Cerebellar nuclear complex (tissue), 1 donor: ENCODE measurements around the gene VPS13C.
"Not testable (repeated sequence)": the region's sequence is repeated elsewhere in the genome, so short reads cannot be mapped to it uniquely, and the experiment has no call there.

Experiments
- DNase-seq, 2 experiments: peaks; one replicate each; lab custom pipeline; 2025; lab: John Stamatoyannopoulos, UW

The VPS13C gene

GRCh38 chr15:62035256-62035924 is 24.9 kb downstream of the VPS13C start:
- DNase-seq: no peak

- DNase-seq: no peak
Observed at GRCh38 chr15:62027916-62028315, 32.3 kb downstream of the VPS13C start.

DNA sequence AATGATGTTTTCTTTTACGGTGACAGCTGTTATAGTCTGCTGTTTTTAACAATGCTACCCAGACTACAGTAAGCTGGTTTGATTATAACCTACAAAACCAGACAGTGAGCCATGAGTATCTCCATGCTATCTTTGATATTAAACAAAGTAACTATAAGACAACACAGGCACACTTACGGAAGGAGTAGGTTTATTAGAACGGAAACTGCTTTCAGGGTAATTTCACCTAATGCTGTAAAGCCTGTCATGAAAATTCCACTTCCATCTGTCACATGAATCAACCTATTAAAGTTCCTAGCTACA is 33.0 kb downstream of the VPS13C start:
- no peak for DNase-seq

- no peak for DNase-seq
Observed at GRCh38 chr15:62026487-62027262, 33.6 kb downstream of the VPS13C start.

DNA sequence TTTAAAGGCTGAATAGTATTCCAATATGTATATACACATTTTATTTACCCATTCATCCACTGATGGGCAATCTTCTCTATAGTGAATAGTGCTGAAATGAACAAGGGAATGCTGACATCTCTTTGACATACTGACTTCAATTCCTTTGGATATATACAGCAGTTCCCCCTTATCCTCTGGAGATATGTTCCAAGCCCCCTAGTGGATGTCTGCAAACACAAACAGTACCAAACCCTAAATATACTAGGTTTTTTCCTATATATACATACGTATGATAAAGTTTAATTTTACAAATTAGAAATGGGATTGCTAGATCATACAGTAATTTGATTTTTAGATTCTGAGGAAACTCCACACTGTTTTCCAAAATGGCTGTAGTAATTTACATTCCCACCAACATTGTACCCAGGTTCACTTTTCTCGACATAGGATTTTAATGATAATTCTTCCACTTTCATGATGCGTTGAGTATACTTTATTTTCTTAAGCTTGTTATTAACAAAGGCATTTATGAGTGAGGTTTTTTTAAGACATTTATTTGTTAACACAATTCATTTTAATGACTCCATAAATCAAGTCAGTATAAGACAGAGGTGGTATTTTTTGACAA is 38.2 kb downstream of the VPS13C start:
- no peak for DNase-seq

DNA sequence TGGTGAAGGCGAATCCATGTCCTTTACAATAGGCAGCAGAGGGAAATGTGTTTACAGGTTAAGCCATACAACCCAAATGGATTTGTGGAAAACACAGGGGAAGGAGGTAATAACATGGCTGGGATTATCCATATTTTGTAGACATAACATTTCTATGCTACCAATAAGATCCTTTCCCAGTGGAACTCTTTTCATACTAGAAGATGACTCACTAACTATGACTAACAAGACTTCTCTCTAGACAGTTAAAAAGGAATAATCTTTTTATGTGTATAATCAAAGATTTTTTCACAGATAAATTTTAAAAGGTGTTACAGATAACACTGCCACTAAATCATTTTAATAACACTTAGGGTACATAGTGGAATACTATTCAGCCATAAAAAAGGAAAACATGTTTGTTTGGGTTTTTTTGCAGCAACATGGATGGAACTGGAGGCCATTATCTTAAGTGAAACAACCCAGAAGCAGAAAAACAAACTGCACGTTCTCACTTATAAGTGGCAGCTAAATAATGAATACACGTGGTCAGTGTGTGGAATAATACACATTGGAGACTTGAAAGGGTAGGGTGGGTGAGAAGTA is 39.6 kb downstream of the VPS13C start:
- no peak for DNase-seq

DNA sequence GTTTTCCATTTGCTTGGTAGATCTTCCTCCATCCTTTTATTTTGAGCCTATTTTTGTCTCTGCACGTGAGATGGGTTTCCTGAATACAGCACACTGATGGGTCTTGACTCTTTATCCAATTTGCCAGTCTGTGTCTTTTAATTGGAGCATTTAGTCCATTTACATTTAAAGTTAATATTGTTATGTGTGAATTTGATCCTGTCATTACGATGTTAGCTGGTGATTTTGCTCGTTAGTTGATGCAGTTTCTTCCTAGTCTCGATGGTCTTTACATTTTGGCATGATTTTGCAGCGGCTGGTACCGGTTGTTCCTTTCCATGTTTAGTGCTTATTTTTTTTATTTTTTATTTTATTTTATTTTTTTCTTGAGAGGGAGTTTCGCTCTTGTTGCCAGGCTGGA is 54.9 kb downstream of the VPS13C start:
- not testable (repeated sequence) for DNase-seq

DNA sequence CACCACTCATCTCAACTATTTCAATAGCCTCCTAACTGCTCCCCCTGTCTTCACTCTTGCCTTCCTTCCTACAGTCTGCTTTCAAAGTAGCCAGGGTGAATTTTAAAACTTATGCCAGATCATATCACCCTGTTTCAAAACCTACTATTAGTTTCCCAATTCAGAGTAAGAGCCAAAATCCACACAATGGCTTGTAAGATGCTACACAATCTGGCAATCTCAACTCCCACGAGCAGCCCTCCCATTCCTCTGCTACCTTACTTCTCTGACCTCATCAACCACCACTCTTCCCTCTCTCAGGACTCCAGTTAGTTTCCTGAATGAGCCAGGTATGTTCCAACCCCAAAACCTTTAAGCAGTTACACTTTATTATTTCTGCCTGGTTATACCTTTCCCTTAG is 62.5 kb downstream of the VPS13C start:
- no peak for DNase-seq

DNA sequence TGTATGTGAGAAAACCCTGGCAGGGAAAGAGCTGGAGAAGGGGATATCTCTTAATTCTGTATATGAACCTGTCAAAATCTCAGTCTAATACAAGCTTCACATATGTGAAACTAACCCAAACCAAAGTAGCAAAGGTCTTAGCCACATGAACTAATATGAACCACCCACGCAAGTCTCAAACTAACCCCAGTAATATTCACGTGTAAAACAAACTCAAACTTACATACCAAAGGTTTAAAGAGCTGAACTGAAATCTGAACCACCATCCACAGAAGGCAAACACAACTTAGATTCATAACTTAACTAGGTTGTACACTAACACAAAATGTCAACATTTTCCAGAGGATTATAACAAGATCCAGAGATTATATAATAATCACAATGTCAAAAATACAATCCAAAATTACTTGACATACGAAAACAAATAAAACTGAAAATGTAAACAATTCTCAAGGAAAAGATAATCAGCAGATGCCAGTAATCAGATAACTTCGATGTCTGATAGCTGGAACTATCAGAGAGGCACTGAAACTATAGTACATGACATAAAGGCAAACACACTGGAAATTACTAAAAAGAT is 64.1 kb downstream of the VPS13C start:
- DNase-seq: no peak

- no peak for DNase-seq
Observed at GRCh38 chr15:61994216-61994615, 66.0 kb downstream of the VPS13C start.

GRCh38 chr15:61992518-61992917 is 67.7 kb downstream of the VPS13C start:
- DNase-seq: no peak

DNA sequence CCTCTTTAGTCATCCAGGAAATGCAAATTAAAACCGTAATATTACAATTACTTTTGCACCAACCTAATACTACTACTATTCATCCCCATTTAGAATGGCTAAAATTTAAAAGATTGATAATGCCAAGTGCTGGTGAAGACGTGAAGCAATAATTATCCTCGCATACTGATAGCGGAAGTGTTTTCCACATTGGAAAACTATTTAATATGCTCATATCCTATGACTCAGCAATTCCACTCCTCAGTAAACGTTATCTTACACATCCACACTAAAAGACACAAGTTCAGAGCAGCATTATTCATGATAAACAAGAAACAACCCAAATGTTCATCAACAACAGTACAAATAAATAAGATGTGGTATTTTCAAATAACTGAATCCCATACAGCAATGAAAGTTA is 70.6 kb downstream of the VPS13C start:
- no peak for DNase-seq

DNA sequence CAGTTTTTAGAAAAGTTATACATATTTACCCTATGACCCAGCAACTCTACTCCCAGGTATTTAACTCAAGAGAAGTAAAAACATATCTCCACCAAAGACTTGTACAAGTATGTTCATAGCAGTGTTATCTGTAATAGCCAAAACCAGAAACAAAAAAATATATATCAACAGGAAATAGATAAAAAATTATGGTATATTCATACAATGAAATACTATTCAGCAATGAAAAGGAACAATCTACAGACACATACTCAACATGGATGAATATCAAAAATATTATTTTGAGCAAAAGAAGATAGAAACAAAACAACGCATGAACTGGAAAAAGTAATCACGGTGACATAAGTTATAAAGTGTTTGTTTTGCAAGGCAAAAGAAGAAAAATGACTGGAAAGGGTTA is 72.4 kb downstream of the VPS13C start:
- no peak for DNase-seq

DNA sequence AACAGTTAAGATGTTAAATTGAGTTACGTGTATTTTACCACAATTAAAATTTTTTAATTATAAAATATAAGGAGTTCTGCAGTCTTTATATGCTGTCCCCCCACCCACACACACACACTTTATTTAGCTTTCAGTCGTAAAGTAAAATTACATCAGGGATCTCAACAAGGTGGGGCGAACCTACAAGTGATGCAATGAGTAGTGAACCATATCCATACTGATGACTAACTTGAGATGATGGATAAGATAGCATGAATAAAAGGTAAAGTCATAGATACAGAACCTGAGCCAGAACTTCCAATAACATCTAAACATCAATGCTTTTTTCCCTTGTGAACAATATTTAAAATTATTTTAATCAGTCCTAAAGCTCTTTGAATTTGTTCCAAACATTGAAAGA is 77.2 kb downstream of the VPS13C start:
- DNase-seq: no peak

DNA sequence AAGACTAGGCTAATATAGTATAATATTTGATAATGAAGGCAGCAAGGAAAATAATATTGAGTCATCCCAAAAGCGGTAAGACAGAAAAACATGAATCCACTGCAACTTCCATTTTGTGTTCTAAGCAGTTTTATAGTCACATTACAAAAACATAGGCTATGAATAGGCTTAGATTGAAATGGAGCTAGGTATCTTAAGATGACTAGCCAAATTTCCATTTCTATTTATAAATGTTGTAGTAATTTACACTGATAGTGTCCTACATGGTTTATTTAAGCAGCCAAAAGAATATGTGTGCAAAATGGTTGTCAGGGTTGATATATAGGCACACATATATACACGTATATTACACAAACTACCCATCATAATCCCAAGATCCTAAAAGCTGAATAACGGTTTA is 82.0 kb downstream of the VPS13C start:
- no peak for DNase-seq

DNA sequence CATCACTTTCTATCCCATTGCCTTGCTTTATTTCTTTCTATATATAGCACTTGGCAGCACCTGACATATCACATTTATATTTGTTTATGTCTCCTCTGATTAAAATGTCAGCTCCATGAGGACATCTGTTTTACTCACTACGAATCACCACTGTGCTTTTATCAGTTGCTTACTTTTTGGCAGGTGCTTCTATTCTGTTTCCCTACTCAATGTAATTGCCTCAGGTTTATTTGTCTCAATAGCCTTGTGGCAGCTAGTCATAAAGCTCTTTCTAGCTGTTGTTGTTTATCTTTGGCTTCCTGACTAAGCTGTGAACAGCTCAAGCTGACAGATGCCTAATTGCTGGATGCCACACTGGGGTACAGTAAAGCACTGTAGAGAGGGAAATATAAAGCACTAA is 85.5 kb downstream of the VPS13C start:
- no peak for DNase-seq

DNA sequence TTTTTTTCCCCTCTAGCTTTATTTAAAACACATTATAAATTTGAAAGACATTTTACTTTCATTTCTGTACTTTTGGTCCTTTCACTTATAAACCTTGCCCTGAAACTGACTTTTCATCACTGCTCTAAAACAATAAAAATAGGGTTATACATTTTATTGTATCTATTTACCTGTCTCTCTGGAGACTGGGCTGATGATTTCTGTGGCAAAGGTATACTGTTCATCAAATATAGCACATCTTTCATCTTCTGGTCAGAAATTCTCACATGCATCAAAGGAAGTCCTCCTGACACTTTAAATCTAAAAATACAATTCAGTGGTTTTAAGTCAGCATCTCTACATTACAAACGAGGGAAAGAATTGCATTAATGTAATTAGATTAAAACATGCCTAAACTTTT is 86.1 kb downstream of the VPS13C start:
- no peak for DNase-seq

GRCh38 chr15:61951949-61952348 is 108.3 kb downstream of the VPS13C start:
- DNase-seq: no peak

- DNase-seq: no peak
Observed at GRCh38 chr15:61946778-61947177, 113.5 kb downstream of the VPS13C start.

DNA sequence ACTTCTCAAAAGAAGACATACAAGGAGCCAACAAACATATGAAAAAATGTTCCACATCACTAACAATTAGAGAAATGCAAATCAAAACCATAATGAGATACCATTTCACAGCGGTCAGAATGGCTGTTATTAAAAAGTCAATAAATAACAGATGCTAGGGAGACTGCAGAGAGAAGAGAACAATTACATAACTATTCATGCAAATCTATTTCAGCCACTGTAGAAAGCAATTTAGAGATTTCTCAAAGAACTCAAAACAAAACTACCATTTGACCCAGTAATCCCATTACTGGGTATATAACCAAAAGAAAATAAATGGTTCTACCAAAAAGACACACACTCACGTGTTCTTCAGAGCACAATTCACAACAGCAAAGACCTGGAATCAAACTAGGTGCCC is 116.3 kb downstream of the VPS13C start:
- no peak for DNase-seq

DNA sequence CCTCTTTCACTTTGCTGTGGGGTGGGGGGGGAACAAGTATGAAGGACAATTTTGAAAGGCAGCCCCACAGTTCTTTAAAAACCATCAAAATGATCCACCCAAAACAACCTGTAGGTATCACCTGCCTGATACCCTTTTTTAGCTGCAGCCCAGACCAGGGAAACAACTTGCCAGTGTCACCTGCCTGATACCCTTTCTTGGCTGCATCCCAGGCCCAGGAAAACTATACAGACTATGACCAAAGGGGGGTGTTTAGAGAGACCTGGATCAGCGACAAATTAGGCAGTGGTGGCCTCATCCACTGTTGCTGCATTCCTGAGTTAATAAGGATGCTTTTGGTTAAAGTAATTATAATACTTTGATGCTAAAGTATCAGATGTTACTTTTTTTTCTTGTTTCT is 122.0 kb downstream of the VPS13C start:
- DNase-seq: no peak

- DNase-seq: no peak
Observed at GRCh38 chr15:61936528-61937195, 123.6 kb downstream of the VPS13C start.
